KBM-7 (cell line): ENCODE measurements around the gene MERTK.

Experiments used
- DNase-seq: peaks from one replicate; pipeline ENCODE4 v3.0.0-alpha.2; 2015
- in situ Hi-C: fragments of 300-500 bp; cut with MboI; formaldehyde crosslinking; loops from 2 replicates; pipeline ENCODE4 v1.14.3; 2020; ENCODE audit warnings: low sequenced_read_pairs, low pct_unique_long_range_greater_than_20kb, mixed read lengths

The MERTK gene

DNA sequence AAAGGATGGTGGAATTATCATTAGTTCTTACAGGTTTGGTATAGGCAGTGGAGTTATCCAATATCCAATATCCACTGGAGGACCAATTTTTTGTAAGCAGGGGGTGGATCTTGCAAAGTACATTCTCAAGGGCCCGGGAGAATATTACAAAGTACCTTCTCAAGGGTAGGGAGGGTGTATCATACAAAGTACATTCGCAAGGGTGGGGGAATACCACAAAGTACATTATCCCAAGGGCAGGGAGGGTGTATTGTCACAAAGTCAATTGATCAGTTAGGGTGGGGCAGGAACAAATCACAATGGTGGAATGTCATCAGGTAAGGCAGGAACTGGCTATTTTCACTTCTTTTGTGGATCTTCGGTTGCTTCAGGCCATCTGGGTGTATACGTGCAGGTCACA, 101.4 kb downstream of the MERTK start:
- in situ Hi-C loops = no loop called here
- DNase-seq = no peak

DNA sequence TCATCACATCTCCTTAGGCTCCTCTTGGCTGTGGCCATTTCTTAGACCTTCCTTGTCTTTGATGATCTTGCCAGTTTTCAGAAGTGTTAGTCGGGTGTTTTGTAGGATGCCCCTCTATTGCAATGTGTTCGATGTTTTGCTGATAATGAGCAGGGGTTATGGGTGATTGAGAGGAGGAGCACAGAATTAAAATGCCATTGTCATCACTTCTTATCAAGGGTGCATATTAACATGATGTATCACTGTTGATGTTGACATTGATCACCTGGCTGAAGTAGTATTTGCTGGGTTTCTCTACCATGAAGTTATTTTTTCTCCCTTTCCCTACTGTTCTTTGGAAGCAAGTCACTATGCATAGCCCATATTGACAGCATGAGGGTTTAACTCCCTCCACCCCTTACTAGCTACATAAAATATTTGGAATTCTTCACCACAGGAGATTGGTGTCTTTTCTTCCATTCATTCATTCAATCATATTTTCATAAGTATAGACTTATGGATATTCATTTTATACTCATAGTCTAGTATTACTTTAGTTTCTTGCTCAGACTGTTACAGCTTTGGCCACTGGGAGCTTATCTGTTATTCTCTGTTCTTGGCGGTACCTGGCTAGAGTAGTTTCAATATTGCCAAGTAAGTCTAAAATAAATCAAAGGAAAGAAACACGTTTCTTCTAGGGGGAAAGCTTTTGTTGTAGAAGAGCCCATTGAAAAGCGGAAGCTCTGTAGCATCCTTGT, 102.2 kb downstream of the MERTK start:
- in situ Hi-C loops = no loop called here
- no peak for DNase-seq

DNA sequence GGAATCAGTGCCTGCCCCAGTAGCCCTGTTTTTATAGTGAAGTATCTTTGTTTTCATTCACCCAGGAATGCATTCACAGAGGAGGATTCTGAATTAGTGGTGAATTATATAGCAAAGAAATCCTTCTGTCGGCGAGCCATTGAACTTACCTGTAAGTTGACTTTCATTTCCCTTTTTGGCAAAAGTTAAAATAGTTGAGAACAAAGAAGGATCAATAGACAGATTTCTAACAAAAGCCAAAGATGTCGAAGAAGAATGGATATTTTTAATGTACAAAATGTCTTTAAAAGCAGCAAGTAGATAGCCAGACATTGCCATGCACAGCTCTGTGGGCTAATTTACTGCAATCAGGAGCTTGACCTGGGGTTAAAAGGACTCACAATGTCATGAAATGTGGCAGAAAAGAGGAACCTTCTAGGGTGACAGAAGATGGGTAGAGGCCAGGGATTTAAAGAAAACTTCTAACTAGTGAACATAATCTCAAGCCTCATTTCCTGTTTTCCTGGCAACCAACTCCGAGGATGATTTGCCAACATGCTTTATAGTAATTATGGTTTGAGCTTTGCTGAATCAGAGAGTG, 102.8 kb downstream of the MERTK start:
- in situ Hi-C loops = no loop called here
- DNase-seq = peak; percentile 95

DNA sequence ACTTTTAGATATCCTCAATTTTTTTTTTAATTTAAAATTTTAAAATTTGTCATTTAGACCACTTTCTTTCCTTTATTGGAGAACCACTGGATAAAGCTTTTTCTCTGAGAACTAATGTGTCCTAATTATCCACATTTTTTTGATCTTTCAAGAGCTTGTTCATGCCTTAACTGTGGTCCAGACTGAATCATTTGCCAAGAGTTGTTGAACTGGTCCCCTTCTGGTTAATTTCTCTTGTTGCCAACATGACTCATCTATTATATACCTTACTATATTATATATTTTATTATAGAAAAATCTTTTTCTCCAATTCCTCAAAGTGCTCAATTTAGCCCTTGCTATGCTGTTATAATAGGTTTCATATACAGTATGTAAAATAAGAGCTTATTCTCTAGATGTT, 103.5 kb downstream of the MERTK start:
- in situ Hi-C loops = no loop called here
- no peak for DNase-seq

DNA sequence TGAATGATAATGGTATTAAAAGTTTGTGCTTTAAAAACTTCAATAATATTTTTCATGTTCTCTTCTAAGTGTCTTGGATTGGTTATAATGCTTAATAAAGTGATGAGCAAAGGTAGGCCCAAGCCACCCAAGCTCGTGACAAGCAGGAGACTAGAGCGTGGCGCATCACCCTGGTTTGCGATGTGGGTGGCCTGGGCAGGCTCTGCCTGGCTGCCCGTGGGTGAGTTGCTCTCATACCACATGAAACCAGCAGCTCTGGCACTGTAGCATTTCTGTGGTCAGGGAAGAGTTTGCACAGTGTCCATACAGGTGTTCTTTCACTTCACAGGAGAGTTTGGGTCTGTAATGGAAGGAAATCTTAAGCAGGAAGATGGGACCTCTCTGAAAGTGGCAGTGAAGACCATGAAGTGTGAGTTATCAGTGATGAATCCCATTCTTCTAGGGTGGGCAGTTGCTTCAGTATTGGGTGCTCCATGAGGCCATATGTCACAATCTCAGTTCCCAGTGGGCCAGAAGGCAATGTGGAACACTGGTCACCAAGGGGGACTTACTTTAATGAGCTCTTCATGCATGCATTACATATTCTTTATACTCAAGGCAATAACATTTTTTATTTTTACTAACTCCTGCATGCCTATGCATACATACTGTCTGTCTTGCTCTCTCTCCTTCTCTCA, 105.3 kb downstream of the MERTK start:
- in situ Hi-C loops = no loop called here
- DNase-seq = no peak

DNA sequence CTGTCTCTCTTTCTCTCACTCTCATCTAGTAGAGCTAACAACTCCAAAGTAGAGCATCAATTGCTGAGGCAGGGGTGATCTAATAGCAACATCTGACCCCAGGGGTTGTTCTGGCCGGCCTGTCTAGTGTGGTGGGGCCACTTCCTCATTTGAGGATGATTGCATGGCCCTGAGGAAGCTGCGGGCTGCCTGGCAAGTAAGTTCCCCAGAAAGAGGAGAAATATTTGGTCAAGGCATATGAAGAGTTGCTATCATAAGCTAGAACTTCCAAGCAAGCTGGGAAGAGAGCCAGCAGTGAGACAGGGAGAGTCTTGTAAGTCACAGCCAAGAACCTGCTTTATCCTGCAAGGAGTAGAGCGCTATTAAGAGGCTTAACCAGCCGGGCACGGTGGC, 105.8 kb downstream of the MERTK start:
- DNase-seq = peak; percentile 86
- in situ Hi-C loops = no loop called here

DNA sequence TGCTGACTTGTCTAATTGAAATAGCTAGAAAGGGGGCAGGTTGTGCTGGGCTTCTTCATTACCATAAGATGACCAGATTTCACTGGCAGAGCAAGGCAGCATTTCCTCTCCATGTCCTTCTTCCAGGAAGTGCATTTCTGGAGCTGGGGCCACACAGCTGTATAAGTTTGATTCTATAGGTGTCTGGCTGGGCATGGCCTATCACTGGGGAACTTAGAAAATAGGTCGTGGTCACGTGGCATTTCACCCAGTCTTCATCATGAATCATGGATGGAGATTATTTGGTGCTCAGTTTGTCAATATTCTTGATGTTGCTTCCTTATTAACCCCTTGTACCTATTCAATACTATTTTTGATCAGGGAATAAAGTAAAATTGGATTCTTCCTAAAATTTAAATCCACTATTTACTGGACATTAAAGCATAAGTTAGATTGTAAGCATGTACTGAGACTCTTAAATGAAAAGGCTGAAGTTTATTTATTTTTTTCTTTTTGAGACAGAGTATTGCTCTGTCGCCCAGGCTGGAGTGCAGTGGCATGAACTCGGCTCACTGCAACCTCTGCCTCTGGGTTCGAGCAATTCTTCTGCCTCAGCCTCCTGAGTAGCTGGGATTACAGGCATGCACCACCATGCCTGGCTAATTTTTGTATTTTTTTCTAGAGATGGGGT, 107.1 kb downstream of the MERTK start:
- in situ Hi-C loops = no loop called here
- no peak for DNase-seq

DNA sequence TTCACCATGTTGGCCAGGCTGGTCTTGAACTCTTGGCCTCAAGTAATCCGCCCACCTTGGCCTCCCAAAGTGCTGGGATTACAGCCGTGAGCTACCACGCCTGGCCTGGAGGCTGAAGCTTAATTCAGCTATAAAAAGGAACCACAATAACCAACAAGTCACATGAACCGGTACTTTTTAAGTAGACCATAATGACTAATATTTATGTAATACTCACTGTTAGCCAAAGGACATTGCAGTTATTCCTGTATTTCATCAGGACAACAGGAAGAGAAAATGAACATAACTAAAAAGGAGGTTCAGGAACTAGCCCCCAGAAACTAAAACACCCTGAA, 107.6 kb downstream of the MERTK start:
- DNase-seq = no peak
- in situ Hi-C loops = no loop called here

DNA sequence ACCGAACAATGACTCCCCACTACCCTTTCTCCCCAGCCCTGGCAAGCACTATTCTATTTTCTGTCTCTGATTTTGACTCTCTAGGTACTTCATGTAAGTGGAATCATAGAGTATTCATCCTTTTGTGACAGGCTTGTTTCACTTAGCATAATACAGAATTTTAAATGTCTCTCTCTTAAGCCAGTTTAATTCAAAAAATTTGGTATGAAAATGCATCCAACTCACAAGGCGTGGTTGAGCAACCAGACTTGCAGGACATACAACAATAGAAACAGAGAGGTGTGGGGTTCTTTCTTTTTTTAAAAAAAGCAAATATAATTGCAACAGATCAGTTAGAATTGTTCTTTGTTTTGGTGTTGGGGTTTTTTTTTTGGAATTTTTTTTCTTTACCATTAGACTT, 109.1 kb downstream of the MERTK start:
- in situ Hi-C loops = no loop called here
- DNase-seq = no peak

DNA sequence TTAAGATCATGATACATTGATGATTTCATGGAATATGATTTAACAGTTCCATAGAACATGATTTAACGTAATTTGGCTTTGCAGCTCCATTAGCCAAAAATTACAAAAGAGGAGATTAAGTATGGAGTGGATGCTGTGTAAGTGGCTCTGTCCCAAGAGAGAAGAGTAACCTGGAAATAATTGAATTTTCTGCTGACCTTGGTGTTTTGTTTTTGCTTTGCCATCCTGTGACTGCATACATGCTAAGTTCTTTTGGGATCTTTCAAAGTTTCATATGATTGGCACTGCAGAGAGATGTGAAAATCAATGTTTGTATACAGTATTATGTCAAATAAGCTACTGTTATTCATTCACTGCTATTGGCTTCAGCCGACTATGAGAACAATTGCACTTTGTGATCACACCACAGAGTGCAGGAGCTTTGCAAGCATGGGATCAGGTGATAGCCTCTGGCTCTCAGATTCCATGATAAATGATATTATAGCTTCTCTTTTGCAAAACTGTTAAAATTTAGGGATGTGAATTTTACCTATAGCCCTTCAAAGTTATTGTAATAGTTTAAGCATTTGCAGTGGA, 110.6 kb downstream of the MERTK start:
- no peak for DNase-seq
- in situ Hi-C loops = no loop called here

DNA sequence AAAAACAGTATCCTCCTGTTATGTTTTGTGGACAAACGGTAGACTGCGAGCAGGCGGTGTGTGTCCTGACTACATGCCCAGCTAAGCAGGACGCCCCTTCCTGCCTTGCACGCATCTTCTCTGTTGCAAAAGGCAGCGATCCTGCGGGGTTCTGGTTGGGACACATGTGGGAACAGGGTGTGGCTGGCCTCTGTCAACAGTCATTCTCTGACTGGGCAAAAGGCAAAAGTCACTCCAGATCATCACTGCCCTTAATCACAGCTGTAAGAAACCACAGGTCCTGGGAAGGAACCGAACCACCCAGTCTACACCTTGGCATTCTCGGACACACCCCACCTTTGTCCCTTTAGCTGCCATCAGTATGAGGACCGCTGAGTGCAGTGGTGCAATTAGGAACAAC, 112.3 kb downstream of the MERTK start:
- no peak for DNase-seq
- in situ Hi-C loops = no loop called here

DNA sequence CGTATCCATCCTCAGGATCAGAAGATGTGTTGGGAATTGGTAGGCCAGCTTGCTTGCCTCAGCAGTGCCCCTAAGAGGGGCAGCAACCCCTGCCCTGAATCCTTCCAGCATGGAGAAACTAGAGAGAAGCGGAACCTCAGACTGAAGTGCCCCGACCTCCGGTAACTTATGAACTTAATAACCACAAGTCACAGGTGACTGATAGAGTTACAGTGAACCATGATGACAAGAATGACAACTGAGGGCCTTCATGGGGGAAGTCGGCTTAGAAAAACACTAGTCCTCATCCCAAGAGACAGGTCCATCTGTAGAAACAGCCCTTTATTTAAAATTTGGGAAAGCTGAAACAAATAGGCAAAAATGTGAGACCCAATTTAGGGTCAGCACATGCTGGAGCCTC, 114.1 kb downstream of the MERTK start:
- no peak for DNase-seq
- in situ Hi-C loops = no loop called here

DNA sequence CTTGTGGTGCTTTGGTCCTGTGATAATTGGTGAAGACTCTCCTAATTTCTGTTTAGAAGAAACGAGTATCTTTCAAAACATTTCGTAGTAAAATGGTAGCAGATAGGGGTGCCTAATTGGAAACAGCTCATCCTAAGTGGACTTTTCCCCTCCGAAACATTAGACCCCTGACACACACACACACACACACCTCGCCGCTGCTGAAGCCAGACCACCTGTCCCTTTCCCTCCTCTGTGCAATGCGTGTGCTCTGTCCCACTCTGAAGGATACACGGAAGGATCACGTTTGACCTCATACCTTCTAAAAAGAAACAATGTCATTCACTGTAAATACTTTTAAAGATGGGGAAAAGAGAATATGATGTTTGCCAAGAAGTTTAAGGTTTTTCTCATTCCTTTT, 120.4 kb downstream of the MERTK start:
- in situ Hi-C loops = no loop called here
- no peak for DNase-seq

DNA sequence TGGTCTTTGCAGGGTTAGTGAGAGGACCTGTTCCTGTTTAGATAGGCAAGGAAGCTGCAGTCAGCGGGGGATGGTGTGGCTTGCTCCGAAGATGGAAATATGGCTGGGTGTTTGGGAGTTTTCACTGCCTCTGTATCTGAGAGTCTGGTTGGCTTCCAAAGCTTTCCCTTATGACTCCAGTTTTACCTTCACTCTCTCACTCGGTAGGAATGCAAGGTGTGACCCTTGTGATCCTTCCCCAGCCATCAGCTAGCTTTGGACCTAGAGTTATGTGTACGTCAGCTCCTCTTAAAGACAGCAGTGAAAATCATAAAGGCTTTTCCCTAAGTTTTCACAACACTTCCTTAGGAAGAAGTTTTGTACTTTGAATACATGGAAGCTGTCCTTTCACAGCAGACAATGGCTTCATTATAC, 121.2 kb downstream of the MERTK start:
- in situ Hi-C loops = no loop called here
- no peak for DNase-seq

DNA sequence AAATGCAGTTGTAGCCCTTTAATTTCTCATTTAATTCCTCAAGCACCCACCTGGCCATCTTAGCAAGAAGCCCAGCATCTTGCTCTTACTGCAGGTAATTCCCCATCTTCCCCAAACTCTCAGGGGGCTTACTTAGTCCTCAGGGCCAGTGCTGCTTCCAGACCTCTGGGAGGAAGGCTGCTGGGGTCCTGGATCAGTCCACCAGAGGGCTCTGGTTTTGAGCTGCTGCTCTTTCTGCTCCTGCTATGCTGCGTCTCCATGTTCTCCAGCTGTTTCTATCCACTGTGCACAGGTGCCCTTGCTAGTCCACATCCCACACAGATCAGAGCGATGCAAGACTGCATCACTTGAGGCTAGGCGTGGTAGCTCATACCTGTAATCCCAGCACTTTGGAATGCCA, 122.2 kb downstream of the MERTK start:
- in situ Hi-C loops = no loop called here
- DNase-seq = no peak

DNA sequence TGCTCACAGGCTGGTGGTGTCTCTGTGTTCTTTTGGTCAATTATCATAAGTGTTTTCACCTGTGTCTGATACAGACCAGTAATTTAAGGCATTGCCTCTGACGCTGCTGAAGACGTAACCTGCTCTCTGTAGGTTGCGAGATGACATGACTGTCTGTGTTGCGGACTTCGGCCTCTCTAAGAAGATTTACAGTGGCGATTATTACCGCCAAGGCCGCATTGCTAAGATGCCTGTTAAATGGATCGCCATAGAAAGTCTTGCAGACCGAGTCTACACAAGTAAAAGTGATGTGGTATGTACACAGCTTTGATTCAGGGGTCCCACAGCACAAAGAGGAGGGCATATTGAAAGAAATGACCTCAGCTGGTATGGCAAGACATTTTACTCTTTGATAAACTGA, 122.9 kb downstream of the MERTK start:
- no peak for DNase-seq
- in situ Hi-C loops = no loop called here

DNA sequence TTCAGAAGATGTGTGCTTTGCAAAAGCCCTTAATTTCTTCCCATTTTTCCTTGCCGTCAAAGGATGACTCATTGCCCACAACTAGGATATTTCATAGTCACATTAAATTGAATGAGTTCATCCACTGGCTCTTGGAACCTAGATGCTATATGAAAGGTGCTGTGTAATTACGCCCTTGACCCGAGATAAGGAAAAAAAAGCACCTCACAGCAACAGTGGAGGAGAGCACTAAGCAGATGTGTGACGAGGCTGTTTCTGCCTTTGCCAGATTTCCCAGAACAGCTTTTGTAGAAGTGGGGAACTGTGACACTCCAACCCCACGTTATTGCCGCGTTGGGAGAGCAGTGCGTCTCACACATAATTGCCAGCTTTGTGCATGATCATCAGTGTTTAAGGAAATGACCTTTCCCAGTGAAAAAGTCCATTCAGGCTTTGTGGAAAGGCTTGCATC, 123.4 kb downstream of the MERTK start:
- no peak for DNase-seq
- in situ Hi-C loops = no loop called here

DNA sequence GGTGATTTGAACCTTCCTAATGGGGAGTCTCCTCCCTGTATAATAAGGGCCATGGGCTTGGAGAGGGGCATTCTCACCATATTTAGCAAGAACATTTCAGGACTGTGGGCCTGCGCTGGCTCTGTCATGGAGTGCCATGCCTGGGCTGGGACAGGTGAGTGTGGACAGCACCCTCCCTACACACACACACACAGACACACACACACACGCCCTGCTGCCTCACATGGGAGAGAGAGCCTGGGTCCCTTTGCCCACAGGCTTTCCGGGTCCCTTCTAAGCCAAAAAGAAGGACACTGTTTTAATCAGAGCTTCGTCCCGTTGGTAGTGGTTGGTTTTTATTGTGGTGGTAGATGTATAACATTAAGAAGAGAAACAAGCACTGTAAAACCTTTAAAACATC, 125.3 kb downstream of the MERTK start:
- DNase-seq = no peak
- in situ Hi-C loops = no loop called here

DNA sequence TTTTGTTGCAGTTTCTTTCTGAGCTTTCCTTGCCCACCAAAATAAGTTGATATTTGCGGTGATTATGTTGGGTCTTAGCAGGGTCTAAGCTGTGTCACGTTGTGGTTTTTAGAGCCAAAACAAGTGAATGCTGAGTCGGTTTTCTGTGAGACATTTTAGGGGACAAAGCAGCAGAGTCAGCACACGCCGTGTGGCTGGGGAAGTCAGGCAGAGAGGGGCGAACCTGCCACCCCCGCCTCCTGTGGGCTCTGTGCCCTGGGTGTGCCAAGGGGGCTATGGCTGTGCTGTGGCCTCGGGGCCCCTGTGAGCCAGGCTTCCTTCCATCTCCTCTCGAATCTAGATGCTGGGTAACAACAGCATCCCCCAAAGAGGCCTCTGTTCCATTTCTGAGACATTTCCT, 125.8 kb downstream of the MERTK start:
- in situ Hi-C loops = no loop called here
- no peak for DNase-seq
